Stimulated activated naive CD4-positive, alpha-beta T cell (primary cell): ENCODE results near the gene PRIMA1.

Source experiments
- DNase-seq, 6 experiments: peaks; one replicate each; lab custom pipeline; 2025; lab: John Stamatoyannopoulos, UW

The PRIMA1 gene

GRCh38 chr14:93712079-93712837 is 76.0 kb downstream of the PRIMA1 start:
- DNase-seq = no peak

- DNase-seq = no peak
Measured at GRCh38 chr14:93709249-93709648, 79.0 kb downstream of the PRIMA1 start.

GRCh38 chr14:93708800-93709199 is 79.5 kb downstream of the PRIMA1 start:
- no peak for DNase-seq

GRCh38 chr14:93708311-93708734 is 80.0 kb downstream of the PRIMA1 start:
- DNase-seq = no peak

- DNase-seq = no peak
Measured at GRCh38 chr14:93707475-93707874, 80.8 kb downstream of the PRIMA1 start.

GRCh38 chr14:93706360-93706955 is 81.8 kb downstream of the PRIMA1 start:
- DNase-seq = no peak

- no peak for DNase-seq
Measured at GRCh38 chr14:93705513-93706156, 82.7 kb downstream of the PRIMA1 start.

- DNase-seq = no peak
Measured at GRCh38 chr14:93703941-93704340, 84.3 kb downstream of the PRIMA1 start.

GRCh38 chr14:93702946-93703345 is 85.3 kb downstream of the PRIMA1 start:
- no peak for DNase-seq

GRCh38 chr14:93701562-93701961 is 86.7 kb downstream of the PRIMA1 start:
- DNase-seq = no peak

- DNase-seq = no peak
Measured at GRCh38 chr14:93700928-93701327, 87.4 kb downstream of the PRIMA1 start.

GRCh38 chr14:93693914-93694313 is 94.4 kb downstream of the PRIMA1 start:
- DNase-seq = no peak

- DNase-seq = no peak
Measured at GRCh38 chr14:93691042-93691780, 97.1 kb downstream of the PRIMA1 start.

GRCh38 chr14:93690146-93690545 is 98.1 kb downstream of the PRIMA1 start:
- no peak for DNase-seq

GRCh38 chr14:93688820-93689219 is 99.5 kb downstream of the PRIMA1 start:
- no peak for DNase-seq

- no peak for DNase-seq
Measured at GRCh38 chr14:93688239-93688666, 100.0 kb downstream of the PRIMA1 start.

GRCh38 chr14:93686268-93686667 is 102.0 kb downstream of the PRIMA1 start:
- DNase-seq = no peak

GRCh38 chr14:93685121-93685895 is 103.0 kb downstream of the PRIMA1 start:
- no peak for DNase-seq

GRCh38 chr14:93683226-93683625 is 105.1 kb downstream of the PRIMA1 start:
- no peak for DNase-seq

- no peak for DNase-seq
Measured at GRCh38 chr14:93682459-93682858, 105.8 kb downstream of the PRIMA1 start.

- no peak for DNase-seq
Measured at GRCh38 chr14:93676416-93676958, 111.8 kb downstream of the PRIMA1 start.
